H9 (cell line): ENCODE measurements around the gene RCAN2. TPM values are rescaled to one million over a fixed set of nuclear protein-coding genes. Genes with fewer than 3 reads are reported as not detected.

Source experiments
- DNase-seq: peaks from one replicate; pipeline ENCODE4 v3.0.0-alpha.2; 2017
- H2AFZ ChIP-seq: one replicate; pipeline ENCODE4 v1.6.1; 2013; ENCODE audit warnings: mild to moderate bottlenecking, low read length, control low read depth, moderate library complexity
- H2AK5ac ChIP-seq: 2 replicates; pipeline ENCODE4 v1.6.1; 2013; ENCODE audit warnings: low read length, control low read depth, mixed read lengths; ENCODE audit not compliant: insufficient read length
- H2BK120ac ChIP-seq: one replicate; pipeline ENCODE4 v1.6.1; 2013; ENCODE audit warnings: low read depth, mild to moderate bottlenecking, low read length, control low read depth, inconsistent platforms; ENCODE audit not compliant: poor library complexity, severe bottlenecking
- H2BK12ac ChIP-seq: 2 replicates; pipeline ENCODE4 v1.6.1; 2013; ENCODE audit warnings: low read length, control low read depth, mixed read lengths, low read depth; ENCODE audit not compliant: insufficient read length
- H2BK15ac ChIP-seq: 2 replicates; pipeline ENCODE4 v1.6.1; 2013; ENCODE audit warnings: low read depth, low read length, control low read depth
- H2BK20ac ChIP-seq: one replicate; pipeline ENCODE4 v1.6.1; 2013; ENCODE audit warnings: low read depth, mild to moderate bottlenecking, low read length, control low read depth, inconsistent platforms; ENCODE audit not compliant: poor library complexity, severe bottlenecking
- H2BK5ac ChIP-seq: 2 replicates; pipeline ENCODE4 v1.6.1; 2013; ENCODE audit warnings: low read length, control low read depth, mixed read lengths; ENCODE audit not compliant: insufficient read length
- H3K14ac ChIP-seq: 2 replicates; pipeline ENCODE4 v1.6.1; 2013; ENCODE audit warnings: low read length, control low read depth; ENCODE audit not compliant: insufficient read depth
- H3K18ac ChIP-seq: 2 replicates; pipeline ENCODE4 v1.6.1; 2013; ENCODE audit warnings: low read depth, mild to moderate bottlenecking, mixed read lengths, low read length, control low read depth; ENCODE audit not compliant: insufficient read length
- H3K23ac ChIP-seq: 2 replicates; pipeline ENCODE4 v1.6.1; 2013; ENCODE audit warnings: low read length, control low read depth, mixed read lengths, low read depth; ENCODE audit not compliant: insufficient read length
- H3K23me2 ChIP-seq: 2 replicates; pipeline ENCODE4 v1.6.1; 2013; ENCODE audit warnings: low read depth, mild to moderate bottlenecking, mixed read lengths, low read length, control low read depth; ENCODE audit not compliant: insufficient read length, poor library complexity, severe bottlenecking
- H3K27ac ChIP-seq: 2 replicates; pipeline ENCODE4 v1.5.1; 2013; ENCODE audit warnings: low read length, control low read depth, mixed read lengths, low read depth; ENCODE audit not compliant: insufficient read length
- H3K27me3 ChIP-seq: 2 replicates; pipeline ENCODE4 v1.6.1; 2013; ENCODE audit warnings: low read length, control low read depth, inconsistent platforms; ENCODE audit not compliant: insufficient read depth
- H3K4ac ChIP-seq: 2 replicates; pipeline ENCODE4 v1.6.1; 2013; ENCODE audit warnings: low read depth, mild to moderate bottlenecking, control low read depth, inconsistent platforms, low read length, moderate library complexity
- H3K4me1 ChIP-seq: 2 replicates; pipeline ENCODE4 v1.6.1; 2013; ENCODE audit warnings: low read length, control low read depth, inconsistent platforms; ENCODE audit not compliant: insufficient read depth
- H3K4me2 ChIP-seq: 2 replicates; pipeline ENCODE4 v1.6.1; 2013; ENCODE audit warnings: low read length, control low read depth, mixed read lengths; ENCODE audit not compliant: insufficient read length, insufficient read depth
- H3K56ac ChIP-seq: 2 replicates; pipeline ENCODE4 v1.6.1; 2013; ENCODE audit warnings: low read depth, mild to moderate bottlenecking, mixed read lengths, low read length, control low read depth; ENCODE audit not compliant: insufficient read length
- H3K79me1 ChIP-seq: 2 replicates; pipeline ENCODE4 v1.6.1; 2013; ENCODE audit warnings: low read depth, mild to moderate bottlenecking, moderate library complexity, low read length, control low read depth, inconsistent platforms; ENCODE audit not compliant: insufficient read depth, poor library complexity, severe bottlenecking
- H3K79me2 ChIP-seq: 2 replicates; pipeline ENCODE4 v1.6.1; 2013; ENCODE audit warnings: low read length, control low read depth, inconsistent platforms; ENCODE audit not compliant: insufficient read depth
- H3K9ac ChIP-seq: 2 replicates; pipeline ENCODE4 v1.6.1; 2013; ENCODE audit warnings: low read length, control low read depth, mixed read lengths; ENCODE audit not compliant: insufficient read length; ENCODE audit errors: extremely low read depth
- H3K9me3 ChIP-seq: one replicate; pipeline ENCODE4 v1.6.1; 2013; ENCODE audit warnings: low read depth, low read length, inconsistent platforms; ENCODE audit not compliant: control insufficient read depth
- H3T11ph ChIP-seq: one replicate; pipeline ENCODE4 v1.6.1; 2013; ENCODE audit warnings: mild to moderate bottlenecking, low read length, control low read depth, inconsistent platforms
- H4K20me1 ChIP-seq: one replicate; pipeline ENCODE4 v1.6.1; 2013; ENCODE audit not compliant: control insufficient read depth, insufficient read length, insufficient read depth
- H4K5ac ChIP-seq: 2 replicates; pipeline ENCODE4 v1.6.1; 2013; ENCODE audit warnings: low read depth, mild to moderate bottlenecking, mixed read lengths, low read length, control low read depth; ENCODE audit not compliant: insufficient read length
- H4K8ac ChIP-seq: replicated peaks from 2 replicates; pipeline ENCODE4 v1.6.1; 2013; ENCODE audit warnings: low read length, control low read depth, mixed read lengths, low read depth; ENCODE audit not compliant: insufficient read length
- H4K91ac ChIP-seq: 2 replicates; pipeline ENCODE4 v1.6.1; 2013; ENCODE audit warnings: low read depth, mild to moderate bottlenecking, moderate library complexity, mixed read lengths, low read length, control low read depth; ENCODE audit not compliant: insufficient read length
- H3K27ac Mint-ChIP-seq, 3 experiments: 2 replicates in 2 of 3; 3 replicates in 1 of 3; pipeline ENCODE4 v1.8.0; 2020 to 2021; ENCODE audit warnings: mixed read lengths in 3 of 3, mild to moderate bottlenecking in 1 of 3, moderate library complexity in 1 of 3
- H3K27me3 Mint-ChIP-seq: 2 replicates; pipeline ENCODE4 v1.8.0; 2021; ENCODE audit warnings: low read depth, mild to moderate bottlenecking, moderate library complexity, mixed read lengths
- H3K36me3 Mint-ChIP-seq, 3 experiments: 2 replicates in 2 of 3; 3 replicates in 1 of 3; pipeline ENCODE4 v1.8.0; 2020 to 2021; ENCODE audit warnings: low read depth in 3 of 3, mixed read lengths in 3 of 3; ENCODE audit not compliant: insufficient read depth in 1 of 3
- H3K4me1 Mint-ChIP-seq, 2 experiments: 2 replicates each; pipeline ENCODE4 v1.8.0; 2020; ENCODE audit warnings: mixed read lengths in 2 of 2
- H3K4me3 Mint-ChIP-seq, 2 experiments: 2 replicates in 1 of 2; 3 replicates in 1 of 2; pipeline ENCODE4 v1.8.0; 2020 to 2021; ENCODE audit warnings: mild to moderate bottlenecking in 2 of 2, mixed read lengths in 2 of 2, moderate library complexity in 1 of 2
- H3K9me3 Mint-ChIP-seq, 2 experiments: 2 replicates in 1 of 2; 3 replicates in 1 of 2; pipeline ENCODE4 v1.8.0; 2020; ENCODE audit warnings: mild to moderate bottlenecking in 2 of 2, mixed read lengths in 2 of 2, moderate library complexity in 1 of 2
- WGBS: extraction: QIAGEN DNeasy Blood & Tissue Kit; methylation state at CpG from one replicate; pipeline ENCODE4 v1.1.7; 2013; ENCODE audit warnings: missing lambda C conversion rate, low lambda C conversion rate, mixed read lengths; ENCODE audit not compliant: insufficient read length; ENCODE audit errors: extremely low coverage; 5-methylcytosine and 5-hydroxymethylcytosine counted together
- total RNA-seq: library from RNA; stranded (reverse); gene quantifications from 2 replicates; pipeline ENCODE4 v1.2.1, GENCODE V29; 2021
- TF ChIP-seq, protein P1 (sequence below): fragments of 200-600 bp; sonication (generic); conservative IDR thresholded peaks from 3 replicates; pipeline ENCODE4 v1.8.0; 2021; ENCODE audit warnings: antibody characterized with exemption, mild to moderate bottlenecking

The RCAN2 gene
- total RNA-seq, 1 experiment from 2014 or later: 3.0 TPM

DNA sequence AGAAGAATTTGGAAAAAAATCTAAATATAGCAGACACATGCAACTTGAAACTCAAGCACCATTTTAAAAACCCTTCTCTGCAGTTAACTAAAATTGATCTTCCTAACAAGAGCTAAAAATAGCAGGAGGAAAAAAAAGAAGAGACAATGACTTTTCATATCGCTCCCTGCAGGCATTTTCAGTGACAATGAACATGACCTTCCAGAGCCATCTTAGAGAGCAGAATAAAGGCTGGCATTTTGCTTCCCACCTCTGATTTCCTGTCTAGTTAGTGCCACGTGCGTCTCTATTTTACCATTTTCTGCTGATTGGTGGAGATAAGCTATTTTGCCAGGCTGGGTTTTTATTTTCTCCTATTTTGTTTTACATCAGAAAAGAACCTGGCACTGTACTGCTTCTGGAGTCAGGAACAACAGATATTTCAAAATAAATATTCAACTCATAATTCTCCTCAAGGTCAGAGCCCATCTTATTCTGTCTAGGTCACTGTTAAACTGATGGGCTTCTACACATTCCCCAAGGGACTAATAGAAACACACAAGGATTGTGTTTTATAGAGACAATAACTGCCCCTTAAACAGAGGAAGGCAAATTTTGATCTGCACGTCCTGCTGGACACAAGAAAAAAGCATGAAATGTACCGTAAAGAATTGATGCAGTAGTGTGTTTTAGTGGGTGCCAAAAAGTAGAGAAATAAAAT lies 250.2 kb downstream of the RCAN2 start:
- H3K79me2 ChIP-seq: no peaks in the 10 kb centered on the region
- H3K56ac ChIP-seq: no peak overlapping the region
- peaks cover 2% of the 10 kb centered on the region; the same call in 1 of the 2 replicates for H3K27me3 Mint-ChIP-seq
- H3K4me1 Mint-ChIP-seq: no peaks in the 10 kb centered on the region
- H3K36me3 Mint-ChIP-seq: no peaks in the 10 kb centered on the region
- no peaks in the 10 kb centered on the region for H4K20me1 ChIP-seq
- no peaks in the 10 kb centered on the region for H3K27me3 ChIP-seq
- no peak overlapping the region for H3K9ac ChIP-seq
- no peak overlapping the region for H3K14ac ChIP-seq
- H3K4me1 ChIP-seq: no peaks in the 10 kb centered on the region
- H3K23me2 ChIP-seq: no peaks in the 10 kb centered on the region
- H2BK120ac ChIP-seq: no peak overlapping the region
- TF ChIP-seq, protein P1, sequence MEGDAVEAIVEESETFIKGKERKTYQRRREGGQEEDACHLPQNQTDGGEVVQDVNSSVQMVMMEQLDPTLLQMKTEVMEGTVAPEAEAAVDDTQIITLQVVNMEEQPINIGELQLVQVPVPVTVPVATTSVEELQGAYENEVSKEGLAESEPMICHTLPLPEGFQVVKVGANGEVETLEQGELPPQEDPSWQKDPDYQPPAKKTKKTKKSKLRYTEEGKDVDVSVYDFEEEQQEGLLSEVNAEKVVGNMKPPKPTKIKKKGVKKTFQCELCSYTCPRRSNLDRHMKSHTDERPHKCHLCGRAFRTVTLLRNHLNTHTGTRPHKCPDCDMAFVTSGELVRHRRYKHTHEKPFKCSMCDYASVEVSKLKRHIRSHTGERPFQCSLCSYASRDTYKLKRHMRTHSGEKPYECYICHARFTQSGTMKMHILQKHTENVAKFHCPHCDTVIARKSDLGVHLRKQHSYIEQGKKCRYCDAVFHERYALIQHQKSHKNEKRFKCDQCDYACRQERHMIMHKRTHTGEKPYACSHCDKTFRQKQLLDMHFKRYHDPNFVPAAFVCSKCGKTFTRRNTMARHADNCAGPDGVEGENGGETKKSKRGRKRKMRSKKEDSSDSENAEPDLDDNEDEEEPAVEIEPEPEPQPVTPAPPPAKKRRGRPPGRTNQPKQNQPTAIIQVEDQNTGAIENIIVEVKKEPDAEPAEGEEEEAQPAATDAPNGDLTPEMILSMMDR: no peak
- no peak overlapping the region for H2BK5ac ChIP-seq
- H3K18ac ChIP-seq: no peak overlapping the region
- no peak overlapping the region for H3K23ac ChIP-seq
- no peak for DNase-seq
- no peak overlapping the region for H3K4me2 ChIP-seq
- H3K9me3 ChIP-seq: no peaks in the 10 kb centered on the region
- no peak overlapping the region for H4K8ac ChIP-seq
- H3K27ac Mint-ChIP-seq: no peak overlapping the region
- WGBS: no CpG with 5 or more reads among the region's 5 CpGs
- no peak overlapping the region for H2AK5ac ChIP-seq
- H4K91ac ChIP-seq: no peak overlapping the region
- H2BK20ac ChIP-seq: no peak overlapping the region
- H3K9me3 Mint-ChIP-seq: no peaks in the 10 kb centered on the region
- no peak overlapping the region for H3K4ac ChIP-seq
- no peaks in the 10 kb centered on the region for H3K79me1 ChIP-seq
- H3K4me3 Mint-ChIP-seq: no peak overlapping the region
- H4K5ac ChIP-seq: no peak overlapping the region
- H2BK12ac ChIP-seq: no peak overlapping the region
- H2BK15ac ChIP-seq: no peak overlapping the region
- no peak overlapping the region for H2AFZ ChIP-seq
- H3T11ph ChIP-seq: no peak overlapping the region
- H3K27ac ChIP-seq: no peak overlapping the region
